HEK293T (cell line): ENCODE results near the gene LRRK1.

Experiments
- BHLHE40 ChIP-seq: fragments of 450-650 bp; IDR thresholded peaks from 2 replicates; pipeline ENCODE4 v1.6.1; 2016; ENCODE audit warnings: mild to moderate bottlenecking, moderate library complexity, borderline replicate concordance
- ELF4 ChIP-seq: fragments of 450-650 bp; IDR thresholded peaks from 2 replicates; pipeline ENCODE4 v1.6.1; 2017; ENCODE audit warnings: antibody characterized with exemption
- FOXA1 ChIP-seq: fragments of 450-650 bp; IDR thresholded peaks from 2 replicates; pipeline ENCODE4 v1.6.1; 2016; ENCODE audit warnings: mild to moderate bottlenecking
- FOXK2 ChIP-seq: fragments of 450-650 bp; IDR thresholded peaks from 2 replicates; pipeline ENCODE4 v1.6.1; 2016; ENCODE audit warnings: mild to moderate bottlenecking
- L3MBTL2 ChIP-seq: fragments of 450-650 bp; conservative IDR thresholded peaks from 2 replicates; pipeline ENCODE4 v1.6.1; 2016; ENCODE audit warnings: mild to moderate bottlenecking
- LEF1 ChIP-seq: fragments of 450-650 bp; IDR thresholded peaks from 2 replicates; pipeline ENCODE4 v1.6.1; 2017; ENCODE audit warnings: mild to moderate bottlenecking, borderline replicate concordance
- SP1 ChIP-seq: fragments of 450-650 bp; IDR thresholded peaks from 2 replicates; pipeline ENCODE4 v1.6.1; 2017
- SUZ12 ChIP-seq: fragments of 450-650 bp; IDR thresholded peaks from 2 replicates; pipeline ENCODE4 v1.6.1; 2016; ENCODE audit warnings: mild to moderate bottlenecking
- ZNF384 ChIP-seq: fragments of 450-650 bp; IDR thresholded peaks from 2 replicates; pipeline ENCODE4 v1.6.1; 2016

DNA sequence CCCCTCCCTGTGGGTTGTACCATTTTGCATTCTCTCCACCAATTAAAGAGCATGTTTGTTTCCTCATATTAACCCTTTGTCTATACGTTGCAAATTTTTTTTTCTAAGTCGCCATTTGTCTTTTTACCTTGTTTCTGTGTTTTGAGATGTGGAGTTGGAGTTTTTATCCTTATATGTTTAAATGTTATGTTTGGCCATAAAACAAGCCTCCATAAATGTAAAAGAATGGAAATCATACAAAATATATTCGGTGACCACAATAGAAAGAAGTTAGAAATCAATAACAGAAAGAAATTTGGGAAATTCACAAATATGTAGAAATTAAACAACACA lies 29.2 kb downstream of the LRRK1 start:
- no peak for TF ChIP-seq ELF4
- TF ChIP-seq SUZ12: no peak
- no peak for TF ChIP-seq BHLHE40
- TF ChIP-seq ZNF384: no peak
- no peak for TF ChIP-seq LEF1
- no peak for TF ChIP-seq SP1
- TF ChIP-seq FOXK2: no peak
- TF ChIP-seq FOXA1: no peak
- no peak for TF ChIP-seq L3MBTL2
